SK-N-SH treated with all-trans-retinoic acid at 6 μM for 48 hours (cell line): ENCODE results near the gene ANK2.

Experiments
- ARNTL ChIP-seq: fragments of 450-650 bp; formaldehyde crosslinking; IDR thresholded peaks from 2 replicates; pipeline ENCODE4 v1.5.0; 2020; ENCODE audit warnings: low read depth, mild to moderate bottlenecking, moderate library complexity, borderline replicate concordance
- BACH2 ChIP-seq: fragments of 250-450 bp; sonication (Bioruptor Pico); IDR thresholded peaks from 2 replicates; pipeline ENCODE4 v1.9.0; 2021; ENCODE audit warnings: mild to moderate bottlenecking, borderline replicate concordance
- CSDC2 ChIP-seq: fragments of 250-450 bp; sonication (Bioruptor Pico); IDR thresholded peaks from 2 replicates; pipeline ENCODE4 v1.5.0; 2020; ENCODE audit warnings: mild to moderate bottlenecking, moderate library complexity
- GLIS3 ChIP-seq: fragments of 250-450 bp; sonication (Bioruptor Pico); IDR thresholded peaks from 2 replicates; pipeline ENCODE4 v1.5.0; 2020; ENCODE audit warnings: mild to moderate bottlenecking, moderate library complexity
- RARB ChIP-seq: fragments of 250-450 bp; sonication (Bioruptor Pico); IDR thresholded peaks from 2 replicates; pipeline ENCODE4 v1.8.0; 2021; ENCODE audit warnings: mild to moderate bottlenecking, moderate library complexity
- ZC3H10 ChIP-seq: fragments of 250-450 bp; sonication (Bioruptor Pico); IDR thresholded peaks from 2 replicates; pipeline ENCODE4 v1.5.1; 2021; ENCODE audit warnings: mild to moderate bottlenecking, moderate library complexity
- ZFP3 ChIP-seq: fragments of 250-450 bp; sonication (Bioruptor Pico); IDR thresholded peaks from 2 replicates; pipeline ENCODE4 v1.5.0; 2020; ENCODE audit warnings: mild to moderate bottlenecking, moderate library complexity
- ZFP30 ChIP-seq: fragments of 450-650 bp; formaldehyde crosslinking; IDR thresholded peaks from 2 replicates; pipeline ENCODE4 v1.5.0; 2022; ENCODE audit warnings: mild to moderate bottlenecking, moderate library complexity
- ZNF70 ChIP-seq: fragments of 450-650 bp; formaldehyde crosslinking; IDR thresholded peaks from 2 replicates; pipeline ENCODE4 v1.5.0; 2020; ENCODE audit warnings: mild to moderate bottlenecking, moderate library complexity
- ZNF8 ChIP-seq: fragments of 450-650 bp; formaldehyde crosslinking; IDR thresholded peaks from 2 replicates; pipeline ENCODE4 v1.5.0; 2020; ENCODE audit warnings: mild to moderate bottlenecking, moderate library complexity
- TF ChIP-seq, protein P1 (sequence below): fragments of 250-450 bp; sonication (Bioruptor Pico); IDR thresholded peaks from 2 replicates; pipeline ENCODE4 v1.8.0; 2020; ENCODE audit warnings: mild to moderate bottlenecking, moderate library complexity, borderline replicate concordance
- TF ChIP-seq, protein P2 (sequence below): fragments of 250-450 bp; sonication (Bioruptor Pico); IDR thresholded peaks from 2 replicates; pipeline ENCODE4 v1.5.1; 2021; ENCODE audit warnings: mild to moderate bottlenecking, moderate library complexity
- TF ChIP-seq, protein P3 (sequence below): fragments of 250-450 bp; sonication (Bioruptor Pico); IDR thresholded peaks from 2 replicates; pipeline ENCODE4 v1.5.1; 2020; ENCODE audit warnings: low read depth, mild to moderate bottlenecking, moderate library complexity
- TF ChIP-seq, protein P4 (sequence below): fragments of 250-450 bp; sonication (Bioruptor Pico); IDR thresholded peaks from 2 replicates; pipeline ENCODE4 v1.8.0; 2021; ENCODE audit warnings: low read depth, mild to moderate bottlenecking, moderate library complexity, borderline replicate concordance

DNA sequence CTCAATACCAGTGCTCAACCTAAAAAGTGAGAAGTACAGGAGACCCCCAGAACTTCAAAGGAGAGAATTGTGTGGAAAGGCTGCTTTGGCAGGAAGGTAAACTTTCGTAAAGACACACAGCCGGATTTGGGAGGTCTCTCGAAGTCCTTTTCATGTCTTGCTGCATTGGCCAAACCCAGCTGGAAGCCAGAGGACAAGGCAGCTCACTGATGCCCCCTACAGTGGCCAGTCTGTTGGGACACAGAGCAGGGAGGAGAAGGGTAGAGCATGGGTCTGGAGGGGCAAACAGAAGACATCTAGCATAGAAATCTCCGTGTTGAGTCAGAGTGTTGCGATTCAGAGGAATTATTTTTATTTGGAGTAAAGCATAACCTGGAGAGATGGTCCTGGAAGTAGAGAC is 198.9 kb downstream of the ANK2 start:
- TF ChIP-seq, protein P1, sequence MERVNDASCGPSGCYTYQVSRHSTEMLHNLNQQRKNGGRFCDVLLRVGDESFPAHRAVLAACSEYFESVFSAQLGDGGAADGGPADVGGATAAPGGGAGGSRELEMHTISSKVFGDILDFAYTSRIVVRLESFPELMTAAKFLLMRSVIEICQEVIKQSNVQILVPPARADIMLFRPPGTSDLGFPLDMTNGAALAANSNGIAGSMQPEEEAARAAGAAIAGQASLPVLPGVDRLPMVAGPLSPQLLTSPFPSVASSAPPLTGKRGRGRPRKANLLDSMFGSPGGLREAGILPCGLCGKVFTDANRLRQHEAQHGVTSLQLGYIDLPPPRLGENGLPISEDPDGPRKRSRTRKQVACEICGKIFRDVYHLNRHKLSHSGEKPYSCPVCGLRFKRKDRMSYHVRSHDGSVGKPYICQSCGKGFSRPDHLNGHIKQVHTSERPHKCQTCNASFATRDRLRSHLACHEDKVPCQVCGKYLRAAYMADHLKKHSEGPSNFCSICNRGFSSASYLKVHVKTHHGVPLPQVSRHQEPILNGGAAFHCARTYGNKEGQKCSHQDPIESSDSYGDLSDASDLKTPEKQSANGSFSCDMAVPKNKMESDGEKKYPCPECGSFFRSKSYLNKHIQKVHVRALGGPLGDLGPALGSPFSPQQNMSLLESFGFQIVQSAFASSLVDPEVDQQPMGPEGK (CRISPR knock-in tag): no peak
- no peak for TF ChIP-seq ZC3H10
- no peak for TF ChIP-seq BACH2 (CRISPR knock-in tag)
- TF ChIP-seq, protein P2, sequence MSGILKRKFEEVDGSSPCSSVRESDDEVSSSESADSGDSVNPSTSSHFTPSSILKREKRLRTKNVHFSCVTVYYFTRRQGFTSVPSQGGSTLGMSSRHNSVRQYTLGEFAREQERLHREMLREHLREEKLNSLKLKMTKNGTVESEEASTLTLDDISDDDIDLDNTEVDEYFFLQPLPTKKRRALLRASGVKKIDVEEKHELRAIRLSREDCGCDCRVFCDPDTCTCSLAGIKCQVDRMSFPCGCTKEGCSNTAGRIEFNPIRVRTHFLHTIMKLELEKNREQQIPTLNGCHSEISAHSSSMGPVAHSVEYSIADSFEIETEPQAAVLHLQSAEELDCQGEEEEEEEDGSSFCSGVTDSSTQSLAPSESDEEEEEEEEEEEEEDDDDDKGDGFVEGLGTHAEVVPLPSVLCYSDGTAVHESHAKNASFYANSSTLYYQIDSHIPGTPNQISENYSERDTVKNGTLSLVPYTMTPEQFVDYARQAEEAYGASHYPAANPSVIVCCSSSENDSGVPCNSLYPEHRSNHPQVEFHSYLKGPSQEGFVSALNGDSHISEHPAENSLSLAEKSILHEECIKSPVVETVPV: no peak
- TF ChIP-seq CSDC2: no peak
- TF ChIP-seq ARNTL (CRISPR knock-in tag): no peak
- TF ChIP-seq ZFP3: no peak
- TF ChIP-seq ZNF70 (CRISPR knock-in tag): no peak
- TF ChIP-seq, protein P3, sequence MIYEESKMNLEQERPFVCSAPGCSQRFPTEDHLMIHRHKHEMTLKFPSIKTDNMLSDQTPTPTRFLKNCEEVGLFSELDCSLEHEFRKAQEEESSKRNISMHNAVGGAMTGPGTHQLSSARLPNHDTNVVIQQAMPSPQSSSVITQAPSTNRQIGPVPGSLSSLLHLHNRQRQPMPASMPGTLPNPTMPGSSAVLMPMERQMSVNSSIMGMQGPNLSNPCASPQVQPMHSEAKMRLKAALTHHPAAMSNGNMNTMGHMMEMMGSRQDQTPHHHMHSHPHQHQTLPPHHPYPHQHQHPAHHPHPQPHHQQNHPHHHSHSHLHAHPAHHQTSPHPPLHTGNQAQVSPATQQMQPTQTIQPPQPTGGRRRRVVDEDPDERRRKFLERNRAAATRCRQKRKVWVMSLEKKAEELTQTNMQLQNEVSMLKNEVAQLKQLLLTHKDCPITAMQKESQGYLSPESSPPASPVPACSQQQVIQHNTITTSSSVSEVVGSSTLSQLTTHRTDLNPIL (CRISPR knock-in tag): no peak
- TF ChIP-seq ZNF8: no peak
- no peak for TF ChIP-seq GLIS3 (CRISPR knock-in tag)
- TF ChIP-seq RARB (CRISPR knock-in tag): no peak
- TF ChIP-seq, protein P4, sequence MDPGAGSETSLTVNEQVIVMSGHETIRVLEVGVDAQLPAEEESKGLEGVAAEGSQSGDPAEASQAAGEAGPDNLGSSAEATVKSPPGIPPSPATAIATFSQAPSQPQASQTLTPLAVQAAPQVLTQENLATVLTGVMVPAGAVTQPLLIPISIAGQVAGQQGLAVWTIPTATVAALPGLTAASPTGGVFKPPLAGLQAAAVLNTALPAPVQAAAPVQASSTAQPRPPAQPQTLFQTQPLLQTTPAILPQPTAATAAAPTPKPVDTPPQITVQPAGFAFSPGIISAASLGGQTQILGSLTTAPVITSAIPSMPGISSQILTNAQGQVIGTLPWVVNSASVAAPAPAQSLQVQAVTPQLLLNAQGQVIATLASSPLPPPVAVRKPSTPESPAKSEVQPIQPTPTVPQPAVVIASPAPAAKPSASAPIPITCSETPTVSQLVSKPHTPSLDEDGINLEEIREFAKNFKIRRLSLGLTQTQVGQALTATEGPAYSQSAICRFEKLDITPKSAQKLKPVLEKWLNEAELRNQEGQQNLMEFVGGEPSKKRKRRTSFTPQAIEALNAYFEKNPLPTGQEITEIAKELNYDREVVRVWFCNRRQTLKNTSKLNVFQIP (CRISPR knock-in tag): no peak
- TF ChIP-seq ZFP30 (CRISPR knock-in tag): no peak
